ENCODE measurements around the gene WARS2.

- TF ChIP-seq REST (IDR thresholded peaks at IDR 0.05; ENCODE audit: insufficient read depth in 1 of 2, low read depth in 2 of 2, low read length in 2 of 2) (no peak), TAF1 (IDR thresholded peaks at IDR 0.05; ENCODE audit: borderline replicate concordance, insufficient read depth, low read length) (no peak)
These were observed 38.9 kb downstream of the WARS2 start for GRCh38 chr1:119101563-119101962.
